DMS 273 (cell line): ENCODE data around the gene ALDH16A1.

Source experiments
- DNase-seq: peaks from one replicate; lab custom pipeline; 2025; ENCODE audit not compliant: unreplicated experiment; lab: John Stamatoyannopoulos, UW

Gene ALDH16A1

GRCh38 chr19:49453013-49453756 lies at the start of gene ALDH16A1:
Gene ALDH16A1, plus strand, starts transcription at chr19:49453225. Its CDS starts 107 bp downstream, at chr19:49453332.
- DNase-seq, result peak; percentile 99

- peak; percentile 98 for DNase-seq
These were observed 49.4 kb upstream of the ALDH16A1 start for GRCh38 chr19:49403404-49404187.

GRCh38 chr19:49407079-49407478 lies 45.9 kb upstream of the ALDH16A1 start:
- no peak for DNase-seq

GRCh38 chr19:49407482-49408015 lies 45.5 kb upstream of the ALDH16A1 start:
- no peak for DNase-seq

GRCh38 chr19:49408816-49409440 lies 44.1 kb upstream of the ALDH16A1 start:
- no peak for DNase-seq

GRCh38 chr19:49409441-49410029 lies 43.5 kb upstream of the ALDH16A1 start:
- no peak for DNase-seq

- DNase-seq, result no peak
These were observed 41.2 kb upstream of the ALDH16A1 start for GRCh38 chr19:49411681-49412326.

- no peak for DNase-seq
These were observed 39.7 kb upstream of the ALDH16A1 start for GRCh38 chr19:49413348-49413747.

GRCh38 chr19:49414256-49414655 lies 38.8 kb upstream of the ALDH16A1 start:
- DNase-seq, result no peak

GRCh38 chr19:49415102-49415809 lies 37.8 kb upstream of the ALDH16A1 start:
- DNase-seq, result no peak

- DNase-seq, result no peak
These were observed 37.2 kb upstream of the ALDH16A1 start for GRCh38 chr19:49415810-49416200.

- DNase-seq, result no peak
These were observed 35.9 kb upstream of the ALDH16A1 start for GRCh38 chr19:49417088-49417487.

- DNase-seq, result peak; percentile 30
These were observed 34.5 kb upstream of the ALDH16A1 start for GRCh38 chr19:49418511-49418910.

GRCh38 chr19:49419173-49419572 lies 33.9 kb upstream of the ALDH16A1 start:
- DNase-seq, result no peak

- DNase-seq, result no peak
These were observed 32.8 kb upstream of the ALDH16A1 start for GRCh38 chr19:49420227-49420626.

GRCh38 chr19:49421039-49421877 lies 31.8 kb upstream of the ALDH16A1 start:
- peak; percentile 94 for DNase-seq

GRCh38 chr19:49421878-49422202 lies 31.2 kb upstream of the ALDH16A1 start:
- DNase-seq, result no peak

- peak; percentile 69 for DNase-seq
These were observed 30.5 kb upstream of the ALDH16A1 start for GRCh38 chr19:49422407-49423070.
